Measurements from ENCODE around the gene SLC39A10. TPM values are rescaled to one million over a fixed set of nuclear protein-coding genes. Genes with fewer than 3 reads are reported as not detected.

The SLC39A10 gene
- total and polyA plus RNA-seq, 2 of the 4 experiments (the other 2 are of a cell fraction) = 17.6 to 64.7 TPM

- no peak for TF ChIP-seq USF2 (IDR thresholded peaks at IDR 0.05; ENCODE audit: low read depth, low read length)
- TF ChIP-seq SMC3 (IDR thresholded peaks at IDR 0.05; ENCODE audit: low read depth, low read length) = no peak
- TF ChIP-seq CTCF (conservative IDR thresholded peaks at IDR 0.05; ENCODE audit: low read depth, low read length) = no peak
- TF ChIP-seq, protein P1, sequence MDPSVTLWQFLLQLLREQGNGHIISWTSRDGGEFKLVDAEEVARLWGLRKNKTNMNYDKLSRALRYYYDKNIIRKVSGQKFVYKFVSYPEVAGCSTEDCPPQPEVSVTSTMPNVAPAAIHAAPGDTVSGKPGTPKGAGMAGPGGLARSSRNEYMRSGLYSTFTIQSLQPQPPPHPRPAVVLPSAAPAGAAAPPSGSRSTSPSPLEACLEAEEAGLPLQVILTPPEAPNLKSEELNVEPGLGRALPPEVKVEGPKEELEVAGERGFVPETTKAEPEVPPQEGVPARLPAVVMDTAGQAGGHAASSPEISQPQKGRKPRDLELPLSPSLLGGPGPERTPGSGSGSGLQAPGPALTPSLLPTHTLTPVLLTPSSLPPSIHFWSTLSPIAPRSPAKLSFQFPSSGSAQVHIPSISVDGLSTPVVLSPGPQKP (IDR thresholded peaks at IDR 0.05; ENCODE audit: borderline replicate concordance, low read depth, low read length) = no peak
- TF ChIP-seq CEBPB (IDR thresholded peaks at IDR 0.05; ENCODE audit: low read depth, low read length) = no peak
- no peak for TF ChIP-seq RFX5 (IDR thresholded peaks at IDR 0.05; ENCODE audit: low read depth, low read length)
- TF ChIP-seq NFE2L2 (IDR thresholded peaks at IDR 0.05; ENCODE audit: low read depth, low read length) = no peak
- no peak for TF ChIP-seq POLR2A (IDR thresholded peaks at IDR 0.05; ENCODE audit: low read depth, low read length)
- no peak for TF ChIP-seq MAFK (IDR thresholded peaks at IDR 0.05; ENCODE audit: low read depth, low read length)
- TF ChIP-seq MAZ (IDR thresholded peaks at IDR 0.05; ENCODE audit: borderline replicate concordance, low read depth, low read length) = no peak
- TF ChIP-seq RAD21 (IDR thresholded peaks at IDR 0.05; ENCODE audit: low read length) = no peak
- no peak for TF ChIP-seq FOS (IDR thresholded peaks at IDR 0.05; ENCODE audit: low read depth, low read length)
- Histone ChIP-seq H2AK9ac (replicated peaks; ENCODE audit: low read depth, low read length, poor library complexity) (no peak overlapping the region), H4K20me1 (ENCODE audit: insufficient read depth, low read length) (no peaks in the 10 kb centered on the region), H2AFZ (replicated peaks; ENCODE audit: low read length, poor library complexity) (no peak overlapping the region), H3K9ac (ENCODE audit: low read depth, low read length) (no peak overlapping the region), H4K8ac (ENCODE audit: low read depth in 2 of 2, low read length in 2 of 2) (no peak overlapping the region), H4K91ac (ENCODE audit: insufficient read depth, low read depth, low read length) (no peak overlapping the region), H3K23ac (ENCODE audit: low read depth, low read length) (no peak overlapping the region), H2BK120ac (ENCODE audit: low read depth, low read length) (no peak overlapping the region), H3K4ac (ENCODE audit: low read depth, low read length) (no peak overlapping the region), H3K4me3 (ENCODE audit: insufficient read depth, low read depth, low read length) (no peak overlapping the region), H3K18ac (ENCODE audit: low read depth, low read length) (no peak overlapping the region), H3K36me3 (ENCODE audit: control insufficient read depth, insufficient read depth, low read length) (no peaks in the 10 kb centered on the region), H3K4me1 (ENCODE audit: control insufficient read depth, insufficient read depth, low read length) (no peaks in the 10 kb centered on the region), H2AK5ac (ENCODE audit: low read depth, low read length) (no peak overlapping the region), H3K4me2 (ENCODE audit: low read depth, low read length) (no peak overlapping the region), H2BK20ac (ENCODE audit: low read depth, low read length) (no peak overlapping the region), H3K14ac (replicated peaks; ENCODE audit: low read depth, low read length) (no peak overlapping the region), H3K79me1 (ENCODE audit: low read depth in 1 of 2, low read length in 2 of 2) (no peaks in the 10 kb centered on the region), H2BK15ac (ENCODE audit: low read depth, low read length) (no peak overlapping the region), H3K9me3 (ENCODE audit: control insufficient read depth, insufficient read depth, low read length) (no peaks in the 10 kb centered on the region), H2BK5ac (ENCODE audit: low read depth, low read length, poor library complexity, severe bottlenecking) (no peak overlapping the region), H3K27ac (ENCODE audit: insufficient read depth, low read length) (no peak overlapping the region), H3K27me3 (ENCODE audit: control insufficient read depth, insufficient read depth, low read length) (no peaks in the 10 kb centered on the region), H3K9me1 (ENCODE audit: insufficient read depth, low read length) (no peaks in the 10 kb centered on the region), H4K5ac (ENCODE audit: low read depth, low read length) (no peak overlapping the region), H3K56ac (ENCODE audit: extremely low read depth, insufficient read depth, low read length) (no peak overlapping the region)
- in situ Hi-C loops (cut with MboI; ENCODE audit: low sequenced_read_pairs) (no loop called here), intact Hi-C loops (cut with micrococcal nuclease) (no loop called here), dilution Hi-C loops (cut with HindIII; ENCODE audit: low sequenced_read_pairs, unreplicated experiment) (no loop called here)
- POLR2A ChIA-PET (ENCODE audit: unreplicated experiment) = no interaction called here
- no TSS peak for BruUV-seq (replicated peaks)
- no peak for ATAC-seq (ENCODE audit: low read depth)
- no peak for DNase-seq
- CTCF ChIA-PET = no interaction called here
- WGBS, 2 experiments (ENCODE audit: extremely low coverage in 2 of 2, insufficient read length in 1 of 2) = no CpG with 5 or more reads among the region's 1 CpG
Observed at GRCh38 chr2:195766691-195767090, 109.7 kb downstream of the SLC39A10 start.

Data from IMR-90 (cell line).